H9 (cell line): ENCODE results near the gene KCTD17. TPM values are rescaled to one million over a fixed set of nuclear protein-coding genes. Genes with fewer than 3 reads are reported as not detected.
A peak's percentile ranks its signal among the peaks of the same experiment; 100 is the strongest.

Experiments
- DNase-seq: peaks from one replicate; pipeline ENCODE4 v3.0.0-alpha.2; 2017
- H2AFZ ChIP-seq: one replicate; pipeline ENCODE4 v1.6.1; 2013; ENCODE audit warnings: mild to moderate bottlenecking, low read length, control low read depth, moderate library complexity
- H2AK5ac ChIP-seq: 2 replicates; pipeline ENCODE4 v1.6.1; 2013; ENCODE audit warnings: low read length, control low read depth, mixed read lengths; ENCODE audit not compliant: insufficient read length
- H2BK120ac ChIP-seq: one replicate; pipeline ENCODE4 v1.6.1; 2013; ENCODE audit warnings: low read depth, mild to moderate bottlenecking, low read length, control low read depth, inconsistent platforms; ENCODE audit not compliant: poor library complexity, severe bottlenecking
- H2BK12ac ChIP-seq: 2 replicates; pipeline ENCODE4 v1.6.1; 2013; ENCODE audit warnings: low read length, control low read depth, mixed read lengths, low read depth; ENCODE audit not compliant: insufficient read length
- H2BK15ac ChIP-seq: 2 replicates; pipeline ENCODE4 v1.6.1; 2013; ENCODE audit warnings: low read depth, low read length, control low read depth
- H2BK20ac ChIP-seq: one replicate; pipeline ENCODE4 v1.6.1; 2013; ENCODE audit warnings: low read depth, mild to moderate bottlenecking, low read length, control low read depth, inconsistent platforms; ENCODE audit not compliant: poor library complexity, severe bottlenecking
- H2BK5ac ChIP-seq: 2 replicates; pipeline ENCODE4 v1.6.1; 2013; ENCODE audit warnings: low read length, control low read depth, mixed read lengths; ENCODE audit not compliant: insufficient read length
- H3K14ac ChIP-seq: 2 replicates; pipeline ENCODE4 v1.6.1; 2013; ENCODE audit warnings: low read length, control low read depth; ENCODE audit not compliant: insufficient read depth
- H3K18ac ChIP-seq: 2 replicates; pipeline ENCODE4 v1.6.1; 2013; ENCODE audit warnings: low read depth, mild to moderate bottlenecking, mixed read lengths, low read length, control low read depth; ENCODE audit not compliant: insufficient read length
- H3K23ac ChIP-seq: 2 replicates; pipeline ENCODE4 v1.6.1; 2013; ENCODE audit warnings: low read length, control low read depth, mixed read lengths, low read depth; ENCODE audit not compliant: insufficient read length
- H3K23me2 ChIP-seq: 2 replicates; pipeline ENCODE4 v1.6.1; 2013; ENCODE audit warnings: low read depth, mild to moderate bottlenecking, mixed read lengths, low read length, control low read depth; ENCODE audit not compliant: insufficient read length, poor library complexity, severe bottlenecking
- H3K27ac ChIP-seq: 2 replicates; pipeline ENCODE4 v1.5.1; 2013; ENCODE audit warnings: low read length, control low read depth, mixed read lengths, low read depth; ENCODE audit not compliant: insufficient read length
- H3K27me3 ChIP-seq: 2 replicates; pipeline ENCODE4 v1.6.1; 2013; ENCODE audit warnings: low read length, control low read depth, inconsistent platforms; ENCODE audit not compliant: insufficient read depth
- H3K4ac ChIP-seq: 2 replicates; pipeline ENCODE4 v1.6.1; 2013; ENCODE audit warnings: low read depth, mild to moderate bottlenecking, control low read depth, inconsistent platforms, low read length, moderate library complexity
- H3K4me1 ChIP-seq: 2 replicates; pipeline ENCODE4 v1.6.1; 2013; ENCODE audit warnings: low read length, control low read depth, inconsistent platforms; ENCODE audit not compliant: insufficient read depth
- H3K4me2 ChIP-seq: 2 replicates; pipeline ENCODE4 v1.6.1; 2013; ENCODE audit warnings: low read length, control low read depth, mixed read lengths; ENCODE audit not compliant: insufficient read length, insufficient read depth
- H3K56ac ChIP-seq: 2 replicates; pipeline ENCODE4 v1.6.1; 2013; ENCODE audit warnings: low read depth, mild to moderate bottlenecking, mixed read lengths, low read length, control low read depth; ENCODE audit not compliant: insufficient read length
- H3K79me1 ChIP-seq: 2 replicates; pipeline ENCODE4 v1.6.1; 2013; ENCODE audit warnings: low read depth, mild to moderate bottlenecking, moderate library complexity, low read length, control low read depth, inconsistent platforms; ENCODE audit not compliant: insufficient read depth, poor library complexity, severe bottlenecking
- H3K79me2 ChIP-seq: 2 replicates; pipeline ENCODE4 v1.6.1; 2013; ENCODE audit warnings: low read length, control low read depth, inconsistent platforms; ENCODE audit not compliant: insufficient read depth
- H3K9ac ChIP-seq: 2 replicates; pipeline ENCODE4 v1.6.1; 2013; ENCODE audit warnings: low read length, control low read depth, mixed read lengths; ENCODE audit not compliant: insufficient read length; ENCODE audit errors: extremely low read depth
- H3K9me3 ChIP-seq: one replicate; pipeline ENCODE4 v1.6.1; 2013; ENCODE audit warnings: low read depth, low read length, inconsistent platforms; ENCODE audit not compliant: control insufficient read depth
- H3T11ph ChIP-seq: one replicate; pipeline ENCODE4 v1.6.1; 2013; ENCODE audit warnings: mild to moderate bottlenecking, low read length, control low read depth, inconsistent platforms
- H4K20me1 ChIP-seq: one replicate; pipeline ENCODE4 v1.6.1; 2013; ENCODE audit not compliant: control insufficient read depth, insufficient read length, insufficient read depth
- H4K5ac ChIP-seq: 2 replicates; pipeline ENCODE4 v1.6.1; 2013; ENCODE audit warnings: low read depth, mild to moderate bottlenecking, mixed read lengths, low read length, control low read depth; ENCODE audit not compliant: insufficient read length
- H4K8ac ChIP-seq: replicated peaks from 2 replicates; pipeline ENCODE4 v1.6.1; 2013; ENCODE audit warnings: low read length, control low read depth, mixed read lengths, low read depth; ENCODE audit not compliant: insufficient read length
- H4K91ac ChIP-seq: 2 replicates; pipeline ENCODE4 v1.6.1; 2013; ENCODE audit warnings: low read depth, mild to moderate bottlenecking, moderate library complexity, mixed read lengths, low read length, control low read depth; ENCODE audit not compliant: insufficient read length
- H3K27ac Mint-ChIP-seq, 3 experiments: 2 replicates in 2 of 3; 3 replicates in 1 of 3; pipeline ENCODE4 v1.8.0; 2020 to 2021; ENCODE audit warnings: mixed read lengths in 3 of 3, mild to moderate bottlenecking in 1 of 3, moderate library complexity in 1 of 3
- H3K27me3 Mint-ChIP-seq: 2 replicates; pipeline ENCODE4 v1.8.0; 2021; ENCODE audit warnings: low read depth, mild to moderate bottlenecking, moderate library complexity, mixed read lengths
- H3K36me3 Mint-ChIP-seq, 3 experiments: 2 replicates in 2 of 3; 3 replicates in 1 of 3; pipeline ENCODE4 v1.8.0; 2020 to 2021; ENCODE audit warnings: low read depth in 3 of 3, mixed read lengths in 3 of 3; ENCODE audit not compliant: insufficient read depth in 1 of 3
- H3K4me1 Mint-ChIP-seq, 2 experiments: 2 replicates each; pipeline ENCODE4 v1.8.0; 2020; ENCODE audit warnings: mixed read lengths in 2 of 2
- H3K4me3 Mint-ChIP-seq, 2 experiments: 2 replicates in 1 of 2; 3 replicates in 1 of 2; pipeline ENCODE4 v1.8.0; 2020 to 2021; ENCODE audit warnings: mild to moderate bottlenecking in 2 of 2, mixed read lengths in 2 of 2, moderate library complexity in 1 of 2
- H3K9me3 Mint-ChIP-seq, 2 experiments: 2 replicates in 1 of 2; 3 replicates in 1 of 2; pipeline ENCODE4 v1.8.0; 2020; ENCODE audit warnings: mild to moderate bottlenecking in 2 of 2, mixed read lengths in 2 of 2, moderate library complexity in 1 of 2
- CTCF ChIP-seq: fragments of 200-600 bp; sonication (generic); conservative IDR thresholded peaks from 3 replicates; pipeline ENCODE4 v1.8.0; 2021; ENCODE audit warnings: antibody characterized with exemption, mild to moderate bottlenecking
- WGBS: extraction: QIAGEN DNeasy Blood & Tissue Kit; methylation state at CpG from one replicate; pipeline ENCODE4 v1.1.7; 2013; ENCODE audit warnings: missing lambda C conversion rate, low lambda C conversion rate, mixed read lengths; ENCODE audit not compliant: insufficient read length; ENCODE audit errors: extremely low coverage; 5-methylcytosine and 5-hydroxymethylcytosine counted together
- total RNA-seq: library from RNA; stranded (reverse); gene quantifications from 2 replicates; pipeline ENCODE4 v1.2.1, GENCODE V29; 2021

Gene KCTD17
- total RNA-seq, 1 experiment from 2014 or later, result 34.1 TPM

DNA sequence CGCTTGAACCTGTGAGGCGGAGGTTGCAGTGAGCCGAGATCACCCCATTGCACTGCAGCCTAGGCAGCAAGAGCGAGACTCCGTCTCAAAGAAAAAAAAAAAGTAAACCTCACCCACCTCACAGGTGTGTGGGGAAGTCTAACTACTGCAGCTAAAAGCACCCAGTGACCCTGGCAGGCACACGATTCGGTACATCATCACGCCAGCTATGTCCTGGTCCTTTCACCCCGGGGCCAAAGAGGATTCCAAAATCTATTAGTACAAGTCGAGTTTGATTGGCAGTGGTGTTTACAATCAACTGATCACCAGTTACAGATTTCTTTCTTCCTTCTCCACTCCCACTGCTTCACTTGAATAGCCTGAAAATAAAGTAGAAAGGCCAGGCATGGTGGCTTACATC, 38.6 kb upstream of the KCTD17 start:
- WGBS, result no CpG with 5 or more reads among the region's 10 CpGs
- H3K9me3 Mint-ChIP-seq, result no peaks in the 10 kb centered on the region

More for the DNA sequence above, 38.6 kb upstream of the KCTD17 start:
- H3K27me3 Mint-ChIP-seq, result peaks cover 20% of the 10 kb centered on the region
- Histone ChIP-seq H3K27ac (no peak overlapping the region), H2BK120ac (no peak overlapping the region), H4K20me1 (peaks cover 2% of the 10 kb centered on the region), H2BK12ac (no peak overlapping the region), H3K23ac (no peak overlapping the region), H2AFZ (no peak overlapping the region), H3K79me1 (no peaks in the 10 kb centered on the region), H3K23me2 (no peaks in the 10 kb centered on the region), H2AK5ac (no peak overlapping the region), H3K4ac (no peak overlapping the region), H4K8ac (no peak overlapping the region), H2BK5ac (no peak overlapping the region), H3K9me3 (no peaks in the 10 kb centered on the region), H3T11ph (no peak overlapping the region), H2BK20ac (no peak overlapping the region), H4K91ac (no peak overlapping the region), H3K56ac (no peak overlapping the region), H2BK15ac (no peak overlapping the region), H3K14ac (no peak overlapping the region), H3K4me2 (no peak overlapping the region), H3K18ac (no peak overlapping the region), H3K4me1 (peaks cover 6% of the 10 kb centered on the region; the same call in 1 of the 2 replicates), H3K27me3 (no peaks in the 10 kb centered on the region), H3K79me2 (peaks cover 2% of the 10 kb centered on the region; the same call in 1 of the 2 replicates), H4K5ac (no peak overlapping the region), H3K9ac (no peak overlapping the region)
- TF ChIP-seq CTCF, result no peak
- no peak for DNase-seq
- peaks cover 12 to 13% of the 10 kb centered on the region in 2 experiments for H3K4me1 Mint-ChIP-seq
- H3K36me3 Mint-ChIP-seq, result peaks cover 5 to 14% (median 13%) of the 10 kb centered on the region in 3 experiments; a peak in 6 of 7 replicates
- H3K4me3 Mint-ChIP-seq, result no peak overlapping the region
- peak overlapping the region in 1 of 3 experiments; percentile 19; a peak in 1 of 7 replicates for H3K27ac Mint-ChIP-seq
